HepG2 (cell line): ENCODE data around the gene FDPS. TPM values are rescaled to one million over a fixed set of nuclear protein-coding genes. Genes with fewer than 3 reads are reported as not detected.

Experiments
- CEBPG ChIP-seq: IDR thresholded peaks from 2 replicates; pipeline ENCODE4 v1.6.1; 2016
- ELF3 ChIP-seq: IDR thresholded peaks from 2 replicates; pipeline ENCODE4 v1.6.1; 2016; ENCODE audit warnings: missing genetic modification reagents, missing compliant biosample characterization
- FOXO1 ChIP-seq: sonication (generic); formaldehyde crosslinking; IDR thresholded peaks from 2 replicates; pipeline ENCODE4 v1.4.0; 2020; ENCODE audit warnings: missing genetic modification reagents
- HIC2 ChIP-seq: sonication (generic); formaldehyde crosslinking; IDR thresholded peaks from 2 replicates; pipeline ENCODE4 v1.9.0; 2022; ENCODE audit warnings: low read depth, missing genetic modification reagents
- JUN ChIP-seq: sonication (generic); formaldehyde crosslinking; IDR thresholded peaks from 2 replicates; pipeline ENCODE4 v1.4.0; 2020; ENCODE audit warnings: mild to moderate bottlenecking, missing genetic modification reagents
- KDM3A ChIP-seq: IDR thresholded peaks from 2 replicates; pipeline ENCODE4 v1.6.1; 2018; ENCODE audit warnings: low read depth, missing compliant biosample characterization
- MXD3 ChIP-seq: IDR thresholded peaks from 2 replicates; pipeline ENCODE4 v1.6.1; 2016; ENCODE audit warnings: mild to moderate bottlenecking, missing biosample characterization, missing genetic modification reagents
- PRDM15 ChIP-seq: sonication (generic); formaldehyde crosslinking; IDR thresholded peaks from 2 replicates; pipeline ENCODE4 v1.4.0; 2020; ENCODE audit warnings: missing genetic modification reagents
- SMC3 ChIP-seq: IDR thresholded peaks from 2 replicates; pipeline ENCODE4 v1.6.1; 2011; ENCODE audit warnings: low read length, improper control_type of control experiment
- TOPORS ChIP-seq: sonication (generic); formaldehyde crosslinking; IDR thresholded peaks from 2 replicates; pipeline ENCODE4 v1.8.0; 2023; ENCODE audit warnings: mild to moderate bottlenecking, missing genetic modification reagents
- ZBTB2 ChIP-seq: sonication (generic); formaldehyde crosslinking; IDR thresholded peaks from 2 replicates; pipeline ENCODE4 v1.8.0; 2022; ENCODE audit warnings: low read depth, missing genetic modification reagents
- ZNF10 ChIP-seq: sonication (generic); formaldehyde crosslinking; IDR thresholded peaks from 2 replicates; pipeline ENCODE4 v1.4.0; 2020; ENCODE audit warnings: mild to moderate bottlenecking, low read depth, missing genetic modification reagents, borderline replicate concordance
- ZNF101 ChIP-seq: sonication (generic); formaldehyde crosslinking; IDR thresholded peaks from 2 replicates; pipeline ENCODE4 v1.4.0; 2020; ENCODE audit warnings: mild to moderate bottlenecking, low read depth, missing genetic modification reagents, borderline replicate concordance
- ZNF143 ChIP-seq: sonication (generic); formaldehyde crosslinking; IDR thresholded peaks from 2 replicates; pipeline ENCODE4 v1.4.0; 2020; ENCODE audit warnings: missing genetic modification reagents
- ZNF274 ChIP-seq: sonication (generic); formaldehyde crosslinking; IDR thresholded peaks from 2 replicates; pipeline ENCODE4 v1.5.1; 2020; ENCODE audit warnings: mild to moderate bottlenecking, missing genetic modification reagents
- ZNF510 ChIP-seq: sonication (generic); formaldehyde crosslinking; IDR thresholded peaks from 2 replicates; pipeline ENCODE4 v1.4.0; 2020; ENCODE audit warnings: low read depth, mild to moderate bottlenecking, missing genetic modification reagents
- ZNF513 ChIP-seq: sonication (generic); formaldehyde crosslinking; conservative IDR thresholded peaks from 2 replicates; pipeline ENCODE4 v1.5.0; 2020; ENCODE audit warnings: missing genetic modification reagents
- ZNF614 ChIP-seq: IDR thresholded peaks from 2 replicates; pipeline ENCODE4 v1.6.1; 2018; ENCODE audit warnings: missing biosample characterization, missing genetic modification reagents, inconsistent platforms, borderline replicate concordance
- ZNF652 ChIP-seq: IDR thresholded peaks from 2 replicates; pipeline ENCODE4 v1.6.1; 2016; ENCODE audit warnings: low read depth, borderline replicate concordance
- ZNF780A ChIP-seq: sonication (generic); formaldehyde crosslinking; IDR thresholded peaks from 2 replicates; pipeline ENCODE4 v1.8.0; 2022; ENCODE audit warnings: mild to moderate bottlenecking, missing genetic modification reagents, moderate library complexity
- ZNF850 ChIP-seq: sonication (generic); formaldehyde crosslinking; conservative IDR thresholded peaks from 2 replicates; pipeline ENCODE4 v1.9.0; 2021; ENCODE audit warnings: mild to moderate bottlenecking, missing genetic modification reagents
- polyA plus RNA-seq, 8 experiments: library from polyadenylated mRNA; depleted of rRNA in 3 of 8; stranded (reverse) in 7 of 8; unstranded in 1 of 8; fragments of >200 nt; fragmentation: Illumina TruSeq in 4 of 8; extraction: Trizol in 4 of 8; gene quantifications; 2 replicates each; pipeline versions ENCODE4 v1.2.1 to v1.2.3, GENCODE V29; 2011 to 2016; ENCODE audit warnings: low read depth in 4 of 8, missing spikeins in 1 of 8, mixed read lengths in 1 of 8; ENCODE audit not compliant: insufficient read depth in 1 of 8
- total RNA-seq, 5 experiments: library from RNA; depleted of rRNA; stranded (reverse); fragments of >200 nt; fragmentation: Illumina TruSeq; extraction: Trizol; gene quantifications; 2 replicates each; pipeline ENCODE4 v1.2.3, GENCODE V29; 2016; ENCODE audit warnings: low read depth in 1 of 5

FDPS gene
- total and polyA plus RNA-seq, 2 of the 13 experiments (the other 11 are each of a cell fraction or from before 2014, with no cell fraction given), result 264 to 519 TPM

- TF ChIP-seq PRDM15 (CRISPR knock-in tag), result peak; percentile 58; the same call in 1 of the 2 replicates
- no peak for TF ChIP-seq ZNF10 (CRISPR knock-in tag)
- TF ChIP-seq FOXO1 (CRISPR knock-in tag), result no peak
- TF ChIP-seq ELF3 (CRISPR knock-in tag), result peak; percentile 49; the same call in 1 of the 2 replicates
- peak; percentile 20; the same call in 1 of the 2 replicates for TF ChIP-seq SMC3
- TF ChIP-seq ZNF614 (CRISPR knock-in tag), result no peak
- TF ChIP-seq JUN (CRISPR knock-in tag), result no peak
- TF ChIP-seq HIC2 (CRISPR knock-in tag), result no peak; the same call in 1 of the 2 replicates
- no peak; the same call in 1 of the 2 replicates for TF ChIP-seq ZNF143 (CRISPR knock-in tag)
- peak; percentile 76 for TF ChIP-seq MXD3 (CRISPR knock-in tag)
- no peak for TF ChIP-seq ZNF510
- no peak for TF ChIP-seq ZNF850 (CRISPR knock-in tag)
- no peak; the same call in 1 of the 2 replicates for TF ChIP-seq TOPORS (CRISPR knock-in tag)
- no peak for TF ChIP-seq ZNF780A (CRISPR knock-in tag)
- no peak for TF ChIP-seq ZNF652 (CRISPR knock-in tag)
- TF ChIP-seq ZNF101 (CRISPR knock-in tag), result no peak
- 0 out of 2 replicates have a peak, but pooled peaks have one; percentile 52 for TF ChIP-seq ZNF274 (CRISPR knock-in tag)
- TF ChIP-seq KDM3A, result 0 out of 2 replicates have a peak, but pooled peaks have one; percentile 53
- TF ChIP-seq ZBTB2 (CRISPR knock-in tag), result no peak
- TF ChIP-seq CEBPG (CRISPR knock-in tag), result no peak; the same call in 1 of the 2 replicates
- TF ChIP-seq ZNF513 (CRISPR knock-in tag), result no peak
Measured at GRCh38 chr1:155277070-155277901, 31.4 kb upstream of the FDPS start, which contains the start of gene HCN3 (continued).
